Femur (tissue), 1 donor: Measurements from ENCODE around the gene TMEM63C.
"Not testable (repeated sequence)": the region's sequence is repeated elsewhere in the genome, so short reads cannot be mapped to it uniquely, and the experiment has no call there.

Source experiments
- DNase-seq: peaks from one replicate; pipeline ENCODE4 v3.0.0-alpha.2; 2017

TMEM63C gene

DNA sequence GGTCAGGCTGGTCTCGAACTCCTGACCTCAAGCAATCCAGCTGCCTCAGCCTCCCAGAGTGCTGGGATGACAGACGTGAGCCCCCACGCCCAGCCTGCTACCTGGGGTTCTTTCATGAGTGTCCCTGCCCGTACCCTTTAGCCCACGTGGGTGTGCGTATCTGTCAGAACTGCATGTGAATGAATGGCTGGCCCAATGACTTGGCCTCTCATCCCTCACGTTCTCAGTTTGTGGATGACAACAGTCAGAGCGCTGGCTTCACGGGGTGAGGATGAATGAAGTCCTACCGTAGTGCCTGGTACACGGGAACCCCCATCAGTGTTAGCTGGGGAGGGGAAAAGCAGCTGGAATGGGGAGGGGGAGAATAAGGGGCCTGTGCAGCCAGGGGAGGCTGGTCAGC is 23.9 kb upstream of the TMEM63C start:
- DNase-seq = no peak

DNA sequence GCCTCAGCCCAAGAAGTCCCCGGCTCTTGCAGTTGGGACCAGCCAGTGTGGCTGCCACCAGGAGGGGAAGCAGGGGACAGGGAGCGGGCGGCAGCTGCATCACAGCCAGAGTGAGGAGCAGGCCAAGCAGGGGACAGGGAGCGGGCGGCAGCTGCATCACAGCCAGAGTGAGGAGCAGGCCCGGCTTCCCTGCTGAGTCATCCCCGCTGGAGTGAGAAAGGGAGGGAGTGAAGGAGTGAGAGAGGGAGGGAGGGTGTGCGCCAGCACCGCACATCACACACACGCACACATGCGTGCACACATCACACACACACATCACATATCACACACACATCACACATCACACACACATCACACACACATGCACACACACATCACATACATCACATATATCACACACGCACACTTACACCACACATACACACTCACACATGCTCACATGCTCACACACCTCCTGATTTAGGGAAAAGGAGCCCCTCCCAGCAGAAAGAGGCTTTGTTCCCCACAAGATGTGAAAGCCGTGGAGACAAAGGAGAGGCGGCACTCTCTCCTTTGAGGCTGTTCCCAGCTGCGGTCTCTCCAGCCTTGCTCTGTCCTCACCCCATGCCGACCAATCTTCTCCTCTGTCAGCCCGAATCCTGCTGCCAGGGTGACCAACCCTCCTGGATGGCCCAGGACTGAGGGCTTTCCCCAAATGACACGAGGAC is 23.3 kb upstream of the TMEM63C start:
- peak; percentile 71 for DNase-seq

DNA sequence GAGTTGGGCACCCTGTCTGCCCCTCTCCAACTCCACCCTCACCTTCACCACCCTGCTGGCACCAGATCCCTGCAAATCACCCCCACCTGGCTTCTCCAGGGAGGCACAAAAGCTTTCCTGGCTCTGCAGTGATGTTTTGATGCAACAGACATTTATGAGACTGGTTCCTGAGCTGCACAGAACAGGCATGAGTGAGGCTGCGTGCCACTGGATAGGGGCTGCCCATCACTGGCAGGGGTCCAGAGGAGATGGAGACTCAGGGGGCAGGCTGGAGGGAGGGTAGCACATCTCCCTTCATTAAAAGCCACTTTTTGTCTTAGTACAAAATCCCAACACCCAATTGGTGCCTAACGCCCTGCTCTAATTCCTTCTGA is 22.7 kb upstream of the TMEM63C start:
- DNase-seq = no peak

DNA sequence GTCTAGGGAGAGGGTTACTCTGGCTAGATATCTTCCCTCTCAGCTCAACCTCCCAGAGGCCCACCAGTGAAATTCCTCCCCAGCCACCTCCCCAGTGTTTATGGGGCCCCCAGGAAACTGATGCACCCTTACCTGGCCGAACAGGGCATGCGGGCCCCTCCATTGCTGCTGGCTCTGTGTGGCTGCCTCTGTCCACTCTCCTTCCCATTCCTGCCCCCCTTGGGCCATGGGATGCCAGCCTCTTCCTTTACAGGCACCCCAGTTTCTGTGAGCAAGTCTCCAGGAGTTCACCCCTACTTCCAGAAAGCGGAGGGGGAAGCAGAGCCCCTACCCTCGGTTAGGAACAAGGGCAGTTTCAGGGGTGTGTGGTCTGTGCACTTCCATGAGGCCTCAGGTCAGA is 20.6 kb upstream of the TMEM63C start:
- no peak for DNase-seq

DNA sequence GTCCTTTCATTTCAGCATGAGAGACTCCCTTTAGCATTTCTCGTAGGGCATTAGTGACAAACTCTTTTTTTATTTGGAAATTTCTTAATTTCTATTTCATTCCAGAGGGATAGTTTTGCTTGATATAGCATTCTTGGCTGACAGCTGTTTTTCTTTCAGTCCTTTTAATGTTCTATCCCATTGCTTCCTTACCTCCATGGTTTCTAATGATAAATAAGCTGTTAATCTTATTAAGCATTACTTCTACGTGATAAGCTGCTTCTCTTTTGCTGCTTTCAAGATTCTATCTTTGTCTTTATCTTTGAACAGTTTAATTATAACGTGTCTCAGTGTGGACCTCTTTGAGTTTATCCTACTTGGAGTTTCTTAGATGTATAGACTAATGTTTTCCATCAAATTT is 11.6 kb upstream of the TMEM63C start:
- no peak for DNase-seq

DNA sequence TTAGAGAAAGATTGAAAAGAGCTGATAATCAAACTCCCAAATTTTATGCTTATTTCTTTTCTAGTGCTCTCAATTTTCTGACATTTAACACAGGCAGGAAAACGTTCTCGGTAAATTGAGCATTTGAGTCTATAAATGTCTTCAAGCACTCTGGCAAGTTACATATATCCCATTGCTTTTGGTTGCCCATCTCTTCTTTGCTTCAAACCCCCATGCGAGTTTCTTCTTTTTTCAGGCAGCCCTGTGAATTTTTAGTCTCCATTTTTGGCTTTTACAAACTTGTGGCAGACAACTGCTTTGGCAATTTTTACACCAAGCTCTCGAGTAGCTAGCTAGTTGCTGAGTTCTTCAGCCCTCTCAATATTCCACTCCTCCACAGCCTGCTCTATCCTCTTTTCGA is 8.7 kb upstream of the TMEM63C start:
- DNase-seq = no peak

DNA sequence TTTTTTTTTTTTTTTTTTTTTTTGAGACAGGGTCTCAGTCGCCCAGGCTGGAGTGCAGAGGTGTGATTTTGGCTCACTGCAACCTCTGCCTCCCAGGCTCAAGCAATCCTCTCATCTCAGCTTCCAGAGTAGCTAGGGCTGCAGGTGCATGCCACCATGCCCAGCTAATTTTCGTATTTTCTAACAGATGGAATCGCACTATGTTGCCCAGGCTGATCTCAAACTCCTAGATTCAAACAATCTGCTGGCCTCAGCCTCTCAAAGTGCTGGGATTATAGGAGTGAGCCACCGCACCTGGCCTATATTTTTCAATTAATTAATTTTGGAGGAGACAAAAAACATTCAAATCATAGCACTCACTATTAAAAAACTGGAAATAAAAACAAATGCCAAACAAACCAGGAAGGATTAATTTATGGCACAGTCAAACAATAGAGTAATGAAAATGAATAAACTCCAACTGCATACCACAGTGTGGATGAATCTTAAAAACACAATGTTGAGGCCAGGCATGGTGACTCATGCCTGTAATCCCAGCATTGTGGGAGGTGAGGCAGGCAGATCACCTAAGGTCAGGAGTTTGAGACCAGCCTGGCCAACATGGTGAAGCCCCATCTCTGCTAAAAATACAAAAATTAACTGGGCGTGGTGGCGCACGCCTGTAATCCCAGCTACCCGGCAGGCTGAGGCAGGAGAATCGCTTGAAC is 7.5 kb upstream of the TMEM63C start:
- not testable (repeated sequence) for DNase-seq

DNA sequence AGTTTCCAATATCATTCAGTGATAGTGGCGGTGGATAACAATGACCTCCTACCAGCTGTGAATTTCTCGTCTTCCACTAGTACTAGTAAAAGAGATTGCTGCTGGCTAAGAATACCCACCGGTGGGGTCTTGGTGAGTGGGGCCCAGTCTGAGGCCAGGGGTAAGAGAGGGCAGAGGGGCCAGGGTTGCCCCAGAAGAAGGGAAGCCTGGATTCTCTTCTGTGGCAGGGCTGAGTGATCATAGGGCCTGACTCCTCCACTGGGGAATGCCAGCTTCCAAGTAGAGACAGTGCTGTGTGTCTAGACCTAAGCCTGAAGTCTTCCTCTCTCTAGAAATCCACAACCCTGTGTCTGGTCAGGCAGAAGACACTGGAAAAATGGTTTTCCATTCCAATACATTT is 5.8 kb upstream of the TMEM63C start:
- no peak for DNase-seq

DNA sequence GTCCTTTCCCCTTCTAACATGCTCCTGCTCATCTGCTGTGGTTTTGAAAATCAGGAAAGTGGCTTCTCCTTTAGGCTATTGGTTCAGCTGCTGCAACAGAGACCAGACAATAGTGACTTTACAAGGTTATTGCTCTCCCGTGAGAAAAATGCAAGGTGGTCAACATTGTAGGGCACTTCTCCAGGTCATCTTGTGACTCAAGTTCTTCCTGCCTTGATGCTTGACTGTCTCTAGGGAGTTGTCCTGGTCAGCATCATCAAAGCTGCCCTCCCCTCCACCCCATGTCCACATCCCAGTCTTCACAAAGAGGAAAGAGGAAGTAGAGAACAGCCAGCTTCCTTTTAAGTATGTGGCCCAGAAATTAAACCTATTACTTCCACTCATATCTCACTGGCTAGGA is 3.9 kb upstream of the TMEM63C start:
- no peak for DNase-seq

DNA sequence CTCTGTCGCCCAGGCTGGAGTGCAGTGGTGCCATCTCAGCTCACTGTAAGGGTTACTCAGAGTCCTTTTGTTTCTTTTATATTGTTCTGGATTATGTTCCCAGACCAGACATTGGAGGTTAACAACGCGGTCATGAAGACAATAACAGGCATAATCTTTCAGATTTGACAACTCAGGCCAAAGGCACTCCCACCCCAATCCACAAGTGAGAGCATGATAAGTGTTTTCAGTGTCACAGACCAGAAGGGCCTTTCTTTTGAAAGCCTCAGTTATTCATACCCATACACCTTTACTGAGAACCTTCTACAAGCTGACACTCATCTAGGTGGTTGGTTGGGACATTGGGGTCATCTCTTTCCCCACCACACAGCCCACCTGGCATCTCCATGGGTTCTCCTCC is 2.9 kb upstream of the TMEM63C start:
- no peak for DNase-seq

DNA sequence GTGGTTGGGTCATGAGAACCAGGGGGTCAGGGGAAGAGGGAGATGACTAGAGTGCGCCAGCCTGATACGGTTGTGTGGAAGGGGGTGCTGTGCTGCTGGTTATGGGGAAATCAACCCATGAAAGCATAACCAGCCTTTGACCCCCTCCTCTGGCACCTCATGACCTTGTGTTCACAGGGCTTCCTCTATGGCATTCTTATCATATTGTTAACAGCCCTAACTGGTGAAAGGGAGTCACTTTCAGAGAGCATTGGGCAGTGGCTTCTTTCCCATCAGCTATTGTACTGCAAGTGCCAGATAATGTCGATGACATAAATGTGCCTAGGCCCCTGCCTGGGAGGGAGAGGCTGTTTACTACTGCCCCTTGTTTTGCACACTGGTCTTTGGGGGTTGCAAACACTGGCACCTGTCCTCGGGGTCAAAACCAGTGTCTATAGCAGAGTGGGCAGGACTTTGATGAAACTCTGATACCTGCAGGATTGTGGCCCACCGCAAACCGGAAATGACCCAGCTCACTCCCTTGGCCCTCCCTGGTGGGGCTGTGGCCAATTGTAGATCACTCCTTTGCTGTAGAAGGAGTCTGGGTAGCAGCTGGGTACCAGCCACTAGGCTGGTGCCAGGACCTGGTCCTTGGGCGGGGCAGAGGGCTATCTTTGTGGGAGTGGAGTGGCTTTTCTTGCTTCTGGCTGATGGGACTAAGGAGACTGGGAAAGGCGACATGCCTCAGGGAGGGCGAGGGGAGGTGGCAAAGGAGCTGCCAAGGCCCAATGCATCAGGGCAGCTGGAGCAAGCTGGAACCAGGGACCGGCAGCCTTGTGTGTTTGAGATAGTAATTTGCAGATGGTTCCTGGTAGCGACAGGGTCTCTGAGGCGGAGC is 634 bp upstream of the TMEM63C start:
- no peak for DNase-seq

DNA sequence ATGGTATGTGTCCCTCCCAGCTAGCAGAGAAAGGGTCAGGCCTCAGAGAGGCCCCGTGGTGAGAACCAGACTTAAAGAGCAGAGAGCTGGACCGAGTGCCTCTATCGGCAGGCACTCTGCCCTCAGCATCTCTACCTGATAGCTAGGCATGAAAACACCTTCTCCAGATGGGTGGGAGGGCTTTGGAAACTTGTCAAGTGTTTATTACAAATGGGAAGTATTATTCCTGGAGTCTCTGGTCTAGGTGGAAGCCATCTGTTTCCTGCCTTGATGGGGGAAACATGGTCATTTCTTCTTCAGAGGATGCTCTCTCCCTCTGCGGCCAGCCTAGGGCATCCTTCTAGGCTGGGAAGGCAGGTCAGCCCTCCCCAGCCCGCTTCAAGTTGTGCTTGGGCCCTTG is 2.3 kb downstream of the TMEM63C start:
- DNase-seq = no peak

DNA sequence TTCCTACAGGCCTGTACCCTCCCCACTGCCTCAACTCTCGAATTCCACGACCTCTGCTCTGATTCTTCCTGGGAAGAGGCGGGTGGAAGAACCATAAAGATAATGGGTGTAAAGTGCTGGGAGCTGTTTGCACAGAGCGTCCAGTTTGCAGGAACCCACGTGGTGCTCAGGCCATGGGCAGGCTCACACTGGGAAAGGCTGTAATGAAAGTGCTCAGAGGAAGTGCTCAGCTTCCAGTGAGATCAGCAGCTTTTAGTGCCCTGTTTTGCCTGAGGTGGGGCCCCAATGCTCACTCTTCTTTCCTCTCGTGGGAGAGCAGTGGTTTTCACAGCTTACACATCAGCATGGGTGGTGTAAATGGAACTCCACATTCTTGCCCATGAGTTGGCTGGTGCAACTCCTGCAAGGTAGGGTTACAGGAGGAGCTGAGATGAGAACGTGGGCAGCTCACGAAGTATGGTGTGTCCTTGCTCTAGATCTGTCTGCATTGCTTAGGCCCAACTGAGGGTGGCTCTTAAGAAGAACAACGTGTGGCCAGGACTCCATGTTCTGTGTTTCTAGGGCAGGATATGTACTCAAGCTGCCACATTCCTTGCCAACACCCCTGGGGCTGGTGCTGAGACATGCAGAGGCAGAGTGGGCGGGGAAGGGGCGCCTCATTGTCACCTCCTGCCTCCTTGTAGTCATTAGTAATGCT is 2.9 kb downstream of the TMEM63C start:
- DNase-seq = no peak

DNA sequence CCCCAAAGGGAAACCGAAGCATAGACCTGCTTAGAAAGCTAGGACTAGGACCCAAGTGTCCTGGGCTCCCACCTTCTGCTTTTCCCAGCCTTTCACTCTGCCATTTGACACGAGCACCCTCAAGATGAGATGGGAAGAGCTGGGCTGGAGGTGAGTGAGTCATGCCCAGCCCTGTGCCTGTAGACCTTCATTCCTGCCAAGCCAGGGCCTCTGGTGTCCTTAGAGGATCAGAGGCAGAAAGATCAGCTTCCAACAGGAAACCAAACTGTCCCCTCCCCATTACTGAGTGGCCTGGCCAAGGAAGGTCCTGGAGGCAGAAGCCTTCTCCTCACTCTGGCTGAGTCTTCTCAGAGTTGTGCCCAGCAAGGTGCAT is 3.5 kb downstream of the TMEM63C start:
- no peak for DNase-seq

DNA sequence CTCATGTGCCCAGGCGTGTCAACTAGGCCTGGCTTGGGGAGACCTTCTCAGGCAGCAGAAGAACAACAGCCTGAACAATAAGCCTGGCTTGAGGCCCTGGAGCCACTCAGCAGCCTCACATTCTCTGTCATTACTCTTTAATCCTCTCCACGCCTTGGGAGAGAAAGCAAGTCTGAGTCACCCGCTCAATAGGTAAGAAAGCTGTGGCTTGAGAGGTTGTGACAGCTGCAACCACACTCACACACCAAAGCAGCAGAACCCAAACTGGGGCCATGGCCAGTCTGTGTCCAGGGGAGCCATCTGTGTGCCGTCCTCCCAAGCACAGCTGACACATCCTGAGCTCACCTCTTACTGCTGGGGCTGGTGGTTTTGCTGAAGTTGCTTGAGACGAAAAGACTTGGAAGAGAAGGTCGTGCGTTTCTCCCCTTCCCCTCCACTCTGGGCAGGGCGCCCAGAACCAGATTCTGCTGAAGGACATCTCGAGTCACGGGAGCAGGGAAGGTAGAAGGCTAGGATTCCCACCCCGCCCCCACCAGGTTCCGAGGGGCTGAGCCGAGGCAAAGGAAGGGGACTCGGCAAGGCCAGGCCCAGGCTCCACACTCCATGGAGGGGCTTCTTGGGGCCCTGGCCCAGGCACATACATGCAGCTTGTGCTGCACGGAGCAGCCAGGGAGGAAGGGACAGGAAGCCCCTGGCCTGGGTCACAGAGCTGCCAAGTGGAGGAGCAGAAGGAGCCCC is 5.5 kb downstream of the TMEM63C start:
- DNase-seq = no peak

DNA sequence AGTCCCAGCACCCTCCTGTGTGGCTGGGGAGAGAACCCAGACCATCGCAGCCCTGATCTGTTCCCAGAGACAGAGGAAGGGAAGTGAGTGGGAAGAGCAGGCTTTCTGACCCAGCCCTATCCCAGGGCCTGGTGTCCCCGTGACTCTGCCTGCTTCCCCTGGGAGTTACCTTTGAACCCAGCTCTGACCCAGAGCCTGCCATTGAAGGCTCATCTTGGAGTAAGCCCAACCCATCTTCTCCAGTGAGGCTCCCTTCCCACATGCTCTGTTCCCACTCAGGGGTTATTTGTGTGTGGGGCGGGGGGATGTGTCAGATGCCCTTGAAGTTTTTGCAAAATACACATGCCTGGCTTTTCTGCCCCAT is 6.0 kb downstream of the TMEM63C start:
- DNase-seq = no peak

DNA sequence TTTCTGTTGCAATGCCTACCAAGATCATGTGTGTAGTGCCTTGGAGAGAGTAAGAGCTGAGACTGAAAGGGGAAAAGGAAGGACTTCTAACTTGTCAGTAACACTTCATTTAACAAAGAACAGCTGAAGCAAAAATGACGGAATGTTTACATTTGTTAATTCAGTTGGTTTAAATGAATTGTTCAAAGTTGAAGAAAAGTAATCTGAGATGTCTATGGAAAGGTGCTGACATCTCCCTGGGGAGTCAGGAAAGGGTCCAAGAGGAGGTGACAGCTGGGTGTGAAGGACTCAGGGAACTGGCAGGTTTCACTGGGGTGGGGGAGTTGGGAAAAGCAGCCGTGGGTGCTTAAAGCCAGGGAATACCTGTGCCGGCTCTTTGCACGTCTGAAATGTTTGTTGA is 7.9 kb downstream of the TMEM63C start:
- DNase-seq = no peak

DNA sequence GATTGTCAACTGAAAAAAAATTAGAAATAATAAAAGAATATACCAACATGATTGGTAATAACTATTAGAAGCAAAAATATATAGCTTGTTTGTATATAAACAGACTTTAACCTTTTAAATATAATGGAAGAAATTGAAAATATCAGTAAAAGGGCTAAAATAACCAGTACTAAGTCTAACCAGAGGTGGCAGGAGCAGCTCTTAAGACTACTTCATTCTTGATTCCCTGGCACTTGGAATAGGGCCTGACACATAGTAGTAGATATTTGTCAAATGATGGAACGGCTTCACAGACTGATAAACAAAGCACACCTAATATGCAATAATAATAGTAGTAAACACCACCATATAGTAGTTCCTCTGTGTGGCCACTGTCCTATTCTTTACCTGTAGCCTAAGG is 9.4 kb downstream of the TMEM63C start:
- no peak for DNase-seq

DNA sequence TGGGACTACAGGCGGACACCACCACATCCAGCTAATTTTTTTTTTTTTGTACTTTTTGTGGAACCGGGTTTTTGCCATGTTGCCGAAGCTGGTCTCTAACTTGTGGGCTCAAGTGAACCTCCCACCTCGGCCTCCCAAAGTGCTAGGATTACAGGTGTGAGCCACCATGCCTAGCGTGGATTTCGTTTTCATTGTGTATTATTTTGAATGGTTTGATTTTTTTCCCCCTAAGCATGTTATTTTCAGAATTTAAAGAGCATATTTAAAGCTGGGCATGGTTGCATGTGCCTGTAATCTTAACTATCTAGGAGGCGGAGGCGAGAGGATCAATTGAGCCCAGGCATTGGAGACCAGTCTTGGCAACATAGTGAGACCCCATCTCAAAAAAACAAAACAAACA is 13.1 kb downstream of the TMEM63C start:
- DNase-seq = no peak

DNA sequence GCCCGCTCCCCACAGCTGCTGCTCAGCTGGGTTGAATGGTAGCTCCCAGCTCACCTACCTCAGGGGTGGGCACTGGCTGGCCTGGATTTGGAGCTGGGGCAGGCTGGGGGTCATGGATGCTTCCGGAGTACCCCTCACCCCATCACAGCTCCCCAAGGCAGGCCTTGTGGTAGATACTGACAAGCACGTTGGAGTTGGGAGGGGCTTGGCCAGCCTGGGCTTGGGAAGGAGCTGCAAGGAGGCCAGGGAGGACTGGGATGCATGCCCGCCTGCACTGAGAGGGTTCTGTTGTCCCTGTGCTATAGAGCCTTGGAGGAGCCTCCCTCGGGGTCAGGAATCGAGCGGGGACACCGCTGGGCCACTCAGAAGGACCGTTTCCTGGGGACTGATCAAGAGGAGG is 14.2 kb downstream of the TMEM63C start:
- no peak for DNase-seq

DNA sequence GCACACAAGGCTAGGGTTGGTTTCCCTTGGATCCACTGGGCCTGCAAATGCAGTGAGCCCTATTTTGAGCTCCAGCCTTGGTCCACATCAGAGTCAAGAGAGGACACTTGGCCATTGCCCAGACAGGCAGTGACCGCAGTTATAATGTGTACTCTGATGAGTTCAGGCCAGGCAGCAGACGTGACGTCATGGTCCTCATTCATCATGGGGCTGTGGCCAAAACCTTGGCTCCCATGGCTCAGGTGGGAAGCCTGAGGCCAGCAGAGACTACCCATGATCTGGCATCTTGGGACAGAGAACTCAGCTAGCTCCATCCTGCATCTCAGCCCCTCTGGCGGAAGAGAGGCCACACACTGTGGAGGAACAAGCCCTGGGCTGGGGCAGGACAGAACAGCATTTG is 16.4 kb downstream of the TMEM63C start:
- no peak for DNase-seq

DNA sequence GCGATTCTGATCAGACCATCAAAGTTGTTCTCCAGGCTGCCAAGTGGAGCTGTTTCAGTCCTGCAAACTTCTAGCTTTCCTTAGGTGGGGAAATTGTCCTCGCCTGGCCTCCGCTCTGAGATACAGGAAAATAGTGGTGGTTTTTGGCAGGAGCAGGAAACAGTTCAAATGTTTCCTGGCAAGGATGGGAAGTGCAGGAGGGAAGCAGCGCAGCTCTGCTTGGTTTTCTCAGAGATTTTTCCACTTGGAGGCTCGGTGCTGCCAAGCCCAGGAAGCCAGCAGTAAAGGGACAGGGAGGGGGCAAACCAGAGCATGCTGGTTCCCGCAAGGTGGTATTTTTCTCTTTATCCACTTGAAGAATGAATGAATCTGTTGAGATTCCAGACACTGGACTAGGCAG is 17.0 kb downstream of the TMEM63C start:
- peak; percentile 38 for DNase-seq

DNA sequence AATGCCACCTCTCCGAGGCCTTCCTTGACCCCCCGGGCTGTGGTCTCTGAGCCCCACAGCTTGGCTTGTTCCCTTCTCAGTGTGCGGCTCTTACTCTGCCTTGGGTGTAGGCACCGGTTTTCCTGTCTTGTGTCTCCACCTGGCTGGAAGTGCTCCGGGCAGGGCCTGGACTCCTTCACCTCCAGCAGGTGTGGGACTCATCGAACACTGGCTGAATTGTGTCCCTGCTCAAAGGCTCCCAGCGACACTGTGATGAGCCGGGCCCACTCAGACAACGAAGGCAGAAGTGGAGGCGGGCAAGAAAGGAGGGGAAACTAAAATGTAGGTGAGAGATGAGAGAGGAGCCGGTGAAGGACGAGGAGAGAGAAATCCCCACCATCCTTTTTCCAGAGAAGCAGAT is 18.0 kb downstream of the TMEM63C start:
- DNase-seq = no peak
